HG03196 (cell line): ENCODE data around the gene ERMP1.
"Not testable (repeated sequence)": the region's sequence is repeated elsewhere in the genome, so short reads cannot be mapped to it uniquely, and the experiment has no call there.

Experiments
- ATAC-seq: cut with Tn5 transposase; IDR thresholded peaks from one replicate; pipeline ENCODE4 v1.9.1; 2021; ENCODE audit not compliant: unreplicated experiment

Gene ERMP1

GRCh38 chr9:5819174-5819573, 13.7 kb downstream of the ERMP1 start:
- no peak for ATAC-seq

- no peak for ATAC-seq
These were observed 14.3 kb downstream of the ERMP1 start for GRCh38 chr9:5818424-5819142.

- ATAC-seq, result no peak
These were observed 15.1 kb downstream of the ERMP1 start for GRCh38 chr9:5817862-5818261.

- no peak for ATAC-seq
These were observed 17.5 kb downstream of the ERMP1 start for GRCh38 chr9:5815461-5815860.

GRCh38 chr9:5813824-5814223, 19.1 kb downstream of the ERMP1 start:
- no peak for ATAC-seq

- no peak for ATAC-seq
These were observed 21.2 kb downstream of the ERMP1 start for GRCh38 chr9:5811751-5812150.

GRCh38 chr9:5805478-5805877, 27.4 kb downstream of the ERMP1 start:
- ATAC-seq, result no peak

- ATAC-seq, result no peak
These were observed 31.2 kb downstream of the ERMP1 start for GRCh38 chr9:5801739-5802113.

GRCh38 chr9:5800969-5801738, 31.8 kb downstream of the ERMP1 start:
- ATAC-seq, result no peak

- ATAC-seq, result not testable (repeated sequence)
These were observed 32.5 kb downstream of the ERMP1 start for GRCh38 chr9:5800378-5800777.

- ATAC-seq, result no peak
These were observed 33.6 kb downstream of the ERMP1 start for GRCh38 chr9:5799314-5799713.

- no peak for ATAC-seq
These were observed 34.3 kb downstream of the ERMP1 start for GRCh38 chr9:5798581-5798980.

- ATAC-seq, result no peak
These were observed 36.6 kb downstream of the ERMP1 start for GRCh38 chr9:5796298-5796697.

GRCh38 chr9:5793812-5794211, 39.1 kb downstream of the ERMP1 start:
- ATAC-seq, result no peak

- no peak for ATAC-seq
These were observed 41.0 kb downstream of the ERMP1 start for GRCh38 chr9:5791870-5792269.

- no peak for ATAC-seq
These were observed 42.0 kb downstream of the ERMP1 start for GRCh38 chr9:5790923-5791322.

- no peak for ATAC-seq
These were observed 43.4 kb downstream of the ERMP1 start for GRCh38 chr9:5789489-5789888.

GRCh38 chr9:5787759-5788302, 45.1 kb downstream of the ERMP1 start:
- no peak for ATAC-seq

- no peak for ATAC-seq
These were observed 45.7 kb downstream of the ERMP1 start for GRCh38 chr9:5787220-5787619.

- no peak for ATAC-seq
These were observed 46.4 kb downstream of the ERMP1 start for GRCh38 chr9:5786370-5787127.

- ATAC-seq, result no peak
These were observed 48.2 kb downstream of the ERMP1 start for GRCh38 chr9:5784526-5785315.
